Endothelial cell of umbilical vein (primary cell): ENCODE measurements around the gene RNF213. TPM values are rescaled to one million over a fixed set of nuclear protein-coding genes. Genes with fewer than 3 reads are reported as not detected.

Experiments
- BruUV-seq: library from RNA; stranded (reverse); fragments of 400-500 nt; replicated peaks from 2 replicates; lab custom pipeline; 2021; lab: Mats Ljungman, UMichigan
- CTCF ChIA-PET: fragments of 300-600, 350-600 bp; sonication (Branson Sonifier 250); formaldehyde crosslinking; loops from one replicate; lab custom pipeline; 2021; ENCODE audit warnings: antibody characterized with exemption, inconsistent platforms; lab: Charles Lee
- POLR2A ChIA-PET: fragments of 300-600, 350-600 bp; sonication (Branson Sonifier 250); formaldehyde crosslinking; loops from one replicate; lab custom pipeline; 2021; ENCODE audit warnings: antibody characterized with exemption, inconsistent platforms; lab: Charles Lee
- DNase-seq: peaks from one replicate; pipeline ENCODE4 v3.0.0-alpha.2; 2011; ENCODE audit warnings: low read depth, low spot score
- FAIRE-seq: peaks from 2 replicates; lab custom pipeline; 2011; peaks lifted over from hg19 to GRCh38; lab: Jason Lieb, UNC
- H2AFZ ChIP-seq: 2 replicates; pipeline ENCODE4 v1.6.0; 2012; ENCODE audit warnings: low read depth, low read length, control low read depth, inconsistent platforms
- H3K27ac ChIP-seq: 2 replicates; pipeline ENCODE4 v1.5.1; 2011; ENCODE audit warnings: low read depth, mild to moderate bottlenecking, control low read depth, low read length, moderate library complexity; ENCODE audit not compliant: insufficient read depth
- H3K27me3 ChIP-seq, 2 experiments: 2 replicates each; pipeline versions ENCODE4 v1.6.0 to v1.6.1; 2011; ENCODE audit warnings: low read length in 2 of 2, mixed read lengths in 1 of 2; ENCODE audit not compliant: control insufficient read depth in 2 of 2, insufficient read depth in 2 of 2
- H3K36me3 ChIP-seq, 2 experiments: 2 replicates in 1 of 2; 3 replicates in 1 of 2; pipeline ENCODE4 v1.5.1; 2011; ENCODE audit warnings: low read length in 2 of 2, mild to moderate bottlenecking in 1 of 2, moderate library complexity in 1 of 2; ENCODE audit not compliant: control insufficient read depth in 2 of 2, insufficient read depth in 2 of 2; ENCODE audit errors: extremely low read depth in 1 of 2
- H3K4me1 ChIP-seq: 3 replicates; pipeline ENCODE4 v1.5.1; 2011; ENCODE audit warnings: mild to moderate bottlenecking, low read length; ENCODE audit not compliant: control insufficient read depth, insufficient read depth; ENCODE audit errors: extremely low read depth
- H3K4me2 ChIP-seq: 2 replicates; pipeline ENCODE4 v1.6.1; 2011; ENCODE audit warnings: low read length, control low read depth, mixed read lengths; ENCODE audit not compliant: insufficient read depth
- H3K4me3 ChIP-seq, 3 experiments: fragments of 200-600 bp in 1 of 3; sonication (generic), shearing (Covaris generic) in 1 of 3; replicated peaks in 1 of 3; 2 replicates each; pipeline ENCODE4 v1.5.1; 2011 to 2016; ENCODE audit warnings: control low read depth in 3 of 3, low read length in 3 of 3, mild to moderate bottlenecking in 2 of 3, inconsistent platforms in 1 of 3, low read depth in 1 of 3, moderate library complexity in 1 of 3; ENCODE audit not compliant: insufficient read depth in 1 of 3
- H3K79me2 ChIP-seq: 2 replicates; pipeline ENCODE4 v1.6.0; 2012; ENCODE audit warnings: low read length, inconsistent platforms; ENCODE audit not compliant: control insufficient read depth, insufficient read depth
- H3K9ac ChIP-seq: replicated peaks from 2 replicates; pipeline ENCODE3; 2011; ENCODE audit warnings: low read length, control low read depth; ENCODE audit not compliant: insufficient read depth; ENCODE audit errors: extremely low read depth
- H3K9me1 ChIP-seq: replicated peaks from 3 replicates; pipeline ENCODE4 v1.6.0; 2011; ENCODE audit warnings: mild to moderate bottlenecking, low read length; ENCODE audit not compliant: control insufficient read depth, insufficient read depth; ENCODE audit errors: extremely low read depth
- H3K9me3 ChIP-seq: replicated peaks from 2 replicates; pipeline ENCODE4 v1.5.1; 2012; ENCODE audit warnings: low read length, inconsistent platforms; ENCODE audit not compliant: control insufficient read depth, insufficient read depth
- H4K20me1 ChIP-seq: replicated peaks from 2 replicates; pipeline ENCODE3; 2011; ENCODE audit warnings: mild to moderate bottlenecking, low read length; ENCODE audit not compliant: control insufficient read depth, insufficient read depth; ENCODE audit errors: extremely low read depth
- CTCF ChIP-seq, 2 donors: IDR thresholded peaks; 1 replicate in 1 of 2; 2 replicates in 1 of 2; pipeline ENCODE4 v1.5.1; 2011; ENCODE audit warnings: low read length in 2 of 2, mild to moderate bottlenecking in 2 of 2, moderate library complexity in 2 of 2, control low read depth in 1 of 2, inconsistent platforms in 1 of 2, low read depth in 1 of 2; ENCODE audit not compliant: insufficient read depth in 1 of 2; ENCODE audit errors: extremely low read depth in 1 of 2
- EZH2 ChIP-seq: IDR thresholded peaks from 2 replicates; pipeline ENCODE4 v1.6.1; 2012; ENCODE audit warnings: borderline replicate concordance, low read depth, mild to moderate bottlenecking, moderate library complexity, low read length, inconsistent platforms; ENCODE audit not compliant: severe bottlenecking
- FOS ChIP-seq: IDR thresholded peaks from 2 replicates; pipeline ENCODE4 v1.6.1; 2011; ENCODE audit warnings: mild to moderate bottlenecking, low read length, moderate library complexity, borderline replicate concordance; ENCODE audit not compliant: insufficient read depth
- GATA2 ChIP-seq: IDR thresholded peaks from 2 replicates; pipeline ENCODE4 v1.7.0; 2011; ENCODE audit warnings: low read depth, mild to moderate bottlenecking, moderate library complexity, mixed read lengths, low read length; ENCODE audit not compliant: insufficient read length, insufficient read depth
- JUN ChIP-seq: IDR thresholded peaks from 2 replicates; pipeline ENCODE4 v1.6.1; 2011; ENCODE audit warnings: borderline replicate concordance, low read depth; ENCODE audit not compliant: insufficient read length, insufficient read depth
- MAX ChIP-seq: IDR thresholded peaks from 2 replicates; pipeline ENCODE4 v1.6.1; 2011; ENCODE audit not compliant: insufficient read depth, insufficient read length
- MYC ChIP-seq: IDR thresholded peaks from one replicate; pipeline ENCODE4 v1.6.1; 2011; ENCODE audit warnings: mild to moderate bottlenecking, low read depth, low read length
- POLR2A ChIP-seq: IDR thresholded peaks from 2 replicates; pipeline ENCODE4 v1.6.1; 2012; ENCODE audit warnings: low read depth, mild to moderate bottlenecking, control low read depth, low read length
- POLR2AphosphoS5 ChIP-seq: IDR thresholded peaks from 2 replicates; pipeline ENCODE4 v1.6.1; 2012; ENCODE audit warnings: low read depth, mild to moderate bottlenecking, control low read depth, low read length, moderate library complexity; ENCODE audit not compliant: insufficient read depth
- dilution Hi-C: fragments of 300-500 bp; cut with MboI; formaldehyde crosslinking; loops from one replicate; pipeline ENCODE4 v1.15.0; 2019; ENCODE audit warnings: low sequenced_read_pairs; ENCODE audit not compliant: extremely low pct_ligation_motif_present
- intact Hi-C: fragments of 100-400 bp; cut with micrococcal nuclease; formaldehyde crosslinking; loops from one replicate; pipeline ENCODE4 v1.10.0; 2022
- polyA plus RNA-seq, 4 experiments: library from polyadenylated mRNA; depleted of rRNA in 3 of 4; stranded (reverse) in 3 of 4; unstranded in 1 of 4; fragments of >200 nt; gene quantifications; 2 replicates each; pipeline versions ENCODE4 v1.2.1 to v1.2.3, GENCODE V29; 2011 to 2012; ENCODE audit warnings: missing spikeins in 1 of 4
- total RNA-seq: library from RNA; stranded (reverse); gene quantifications from 2 replicates; pipeline ENCODE4 v1.2.3, GENCODE V29; 2021

RNF213 gene
- total and polyA plus RNA-seq, 2 donors (not counting 3 experiments of a cell fraction or from before 2014, with no cell fraction given) = 36.5 to 116 TPM

- BruUV-seq = no TSS peak
- dilution Hi-C loops (no loop called here), intact Hi-C loops (no loop called here)
- no peak overlapping the region for H2AFZ ChIP-seq
- ChIA-PET CTCF (no interaction called here), POLR2A (interaction anchor here (0.6 kb wide), 1 partner anchor 249 kb away, joined by 4 read pairs; no protein-coding TSS in a partner anchor)
- no peak for DNase-seq
- no peak overlapping the region for H3K4me3 ChIP-seq
- FAIRE-seq = no peak
- H3K36me3 ChIP-seq = peaks cover 5 to 13% of the 10 kb centered on the region in 2 experiments
- H3K4me2 ChIP-seq = no peak overlapping the region
- no peaks in the 10 kb centered on the region for H3K9me3 ChIP-seq
- H3K9ac ChIP-seq = no peak overlapping the region
- H3K4me1 ChIP-seq = no peaks in the 10 kb centered on the region
- H3K9me1 ChIP-seq = no peaks in the 10 kb centered on the region
- no peaks in the 10 kb centered on the region for H3K79me2 ChIP-seq
- TF ChIP-seq GATA2 = no peak
- no peak for TF ChIP-seq JUN
- no peak for TF ChIP-seq MYC
- no peak for TF ChIP-seq POLR2A
- no peak for TF ChIP-seq CTCF (IDR thresholded peaks at IDR 0.05; ENCODE audit: extremely low read depth in 1 of 2, insufficient read depth in 1 of 2, low read depth in 1 of 2, low read length in 2 of 2)
- no peak for TF ChIP-seq FOS
- no peak for TF ChIP-seq MAX
- TF ChIP-seq EZH2 = no peak
- no peak for TF ChIP-seq POLR2AphosphoS5
- no peaks in the 10 kb centered on the region for H4K20me1 ChIP-seq
- H3K27me3 ChIP-seq = no peaks in the 10 kb centered on the region
- H3K27ac ChIP-seq = no peak overlapping the region
Observed at GRCh38 chr17:80395402-80396151, 134.9 kb downstream of the RNF213 start.
